GM12878 (cell line): Measurements from ENCODE around the gene BACE1-AS.

Experiments used
- CHD2 ChIP-seq: IDR thresholded peaks from 2 replicates; pipeline ENCODE4 v1.6.1; 2011; ENCODE audit warnings: low read depth, low read length, improper control_type of control experiment, borderline replicate concordance
- CHD4 ChIP-seq: fragments of 200-600 bp; sonication (generic); IDR thresholded peaks from 2 replicates; pipeline ENCODE4 v1.6.1; 2016; ENCODE audit warnings: mild to moderate bottlenecking
- CTCF ChIP-seq, 3 experiments: IDR thresholded peaks in 2 of 3; conservative IDR thresholded peaks in 1 of 3; 2 replicates each; pipeline ENCODE4 v1.5.1; 2011; ENCODE audit warnings: low read depth in 3 of 3, low read length in 3 of 3, mild to moderate bottlenecking in 3 of 3, control low read depth in 2 of 3, moderate library complexity in 2 of 3, inconsistent platforms in 1 of 3, mixed read lengths in 1 of 3; ENCODE audit not compliant: control insufficient read depth in 2 of 3, insufficient read depth in 1 of 3; ENCODE audit errors: extremely low read depth in 1 of 3
- E2F4 ChIP-seq: IDR thresholded peaks from 2 replicates; pipeline ENCODE4 v1.6.1; 2012; ENCODE audit warnings: low read depth, low read length, improper control_type of control experiment
- EP300 ChIP-seq, 2 experiments: fragments of 150-350 bp in 1 of 2; IDR thresholded peaks; 2 replicates each; pipeline ENCODE4 v1.6.1; 2011 to 2012; ENCODE audit warnings: low read depth in 2 of 2, low read length in 2 of 2, borderline replicate concordance in 1 of 2, improper control_type of control experiment in 1 of 2, inconsistent platforms in 1 of 2; ENCODE audit not compliant: control insufficient read depth in 1 of 2
- HDAC6 ChIP-seq: fragments of 200-600 bp; sonication (generic); IDR thresholded peaks from one replicate; pipeline ENCODE4 v1.8.0; 2017; ENCODE audit warnings: antibody characterized with exemption; ENCODE audit not compliant: unreplicated experiment
- NFIC ChIP-seq: IDR thresholded peaks from 2 replicates; pipeline ENCODE4 v1.6.1; 2012; ENCODE audit warnings: low read depth, mild to moderate bottlenecking, inconsistent platforms, low read length, moderate library complexity
- NR2C1 ChIP-seq: fragments of 450-650 bp; IDR thresholded peaks from 2 replicates; pipeline ENCODE4 v1.6.1; 2017; ENCODE audit warnings: antibody characterized with exemption, mild to moderate bottlenecking, moderate library complexity
- POLR2A ChIP-seq: IDR thresholded peaks from 2 replicates; pipeline ENCODE4 v1.6.1; 2011; ENCODE audit warnings: low read depth, mild to moderate bottlenecking, low read length
- POLR2AphosphoS2 ChIP-seq: IDR thresholded peaks from 2 replicates; pipeline ENCODE4 v1.6.1; 2011; ENCODE audit warnings: low read depth, mild to moderate bottlenecking, low read length, improper control_type of control experiment, moderate library complexity
- RAD21 ChIP-seq: IDR thresholded peaks from 2 replicates; pipeline ENCODE4 v1.6.1; 2011; ENCODE audit warnings: mild to moderate bottlenecking, low read depth, low read length, moderate library complexity; ENCODE audit not compliant: insufficient read depth
- SMC3 ChIP-seq: IDR thresholded peaks from 2 replicates; pipeline ENCODE4 v1.6.1; 2011; ENCODE audit warnings: low read length, improper control_type of control experiment, borderline replicate concordance
- SREBF2 ChIP-seq: IDR thresholded peaks from 2 replicates; pipeline ENCODE4 v1.6.1; 2012; ENCODE audit warnings: mild to moderate bottlenecking, low read length
- SRF ChIP-seq, 2 experiments: IDR thresholded peaks; 2 replicates each; pipeline ENCODE4 v1.6.1; 2011; ENCODE audit warnings: low read depth in 2 of 2, low read length in 2 of 2, mild to moderate bottlenecking in 1 of 2, moderate library complexity in 1 of 2

GRCh38 chr11:117273550-117274289, 17.4 kb upstream of the BACE1-AS start:
- no peak for TF ChIP-seq NFIC
- no peak for TF ChIP-seq E2F4
- TF ChIP-seq SRF (IDR thresholded peaks at IDR 0.05; ENCODE audit: low read depth in 2 of 2, low read length in 2 of 2): no peak
- no peak for TF ChIP-seq CTCF (IDR thresholded peaks at IDR 0.05 in 2 of 3, conservative IDR thresholded peaks at IDR 0.05 in 1 of 3; ENCODE audit: control insufficient read depth in 2 of 3, extremely low read depth in 1 of 3, insufficient read depth in 1 of 3, low read depth in 3 of 3, low read length in 3 of 3)
- no peak for TF ChIP-seq CHD4
- TF ChIP-seq SREBF2: no peak
- TF ChIP-seq POLR2A: no peak
- TF ChIP-seq POLR2AphosphoS2: no peak
- TF ChIP-seq NR2C1: no peak
- no peak for TF ChIP-seq SMC3
- no peak for TF ChIP-seq RAD21
- no peak for TF ChIP-seq HDAC6
- TF ChIP-seq EP300 (IDR thresholded peaks at IDR 0.05; ENCODE audit: borderline replicate concordance in 1 of 2, control insufficient read depth in 1 of 2, low read depth in 2 of 2, low read length in 2 of 2): no peak
- TF ChIP-seq CHD2: no peak
